Endothelial cell (in vitro differentiated cells): Measurements from ENCODE around the gene OLFM1. TPM values are rescaled to one million over a fixed set of nuclear protein-coding genes. Genes with fewer than 3 reads are reported as not detected.

Experiments used
- DNase-seq: peaks from one replicate; pipeline ENCODE4 v3.0.0; 2021; ENCODE audit warnings: low spot score
- H3K27ac Mint-ChIP-seq: one replicate; pipeline ENCODE4 v1.8.0; 2021; ENCODE audit warnings: mixed read lengths, inconsistent platforms; ENCODE audit not compliant: unreplicated experiment
- H3K27me3 Mint-ChIP-seq: one replicate; pipeline ENCODE4 v1.8.0; 2021; ENCODE audit warnings: mild to moderate bottlenecking, moderate library complexity, mixed read lengths, inconsistent platforms; ENCODE audit not compliant: unreplicated experiment
- H3K36me3 Mint-ChIP-seq: one replicate; pipeline ENCODE4 v1.8.0; 2021; ENCODE audit warnings: mild to moderate bottlenecking, low read depth, mixed read lengths, inconsistent platforms; ENCODE audit not compliant: unreplicated experiment
- H3K4me1 Mint-ChIP-seq: one replicate; pipeline ENCODE4 v1.8.0; 2021; ENCODE audit warnings: mild to moderate bottlenecking, mixed read lengths, inconsistent platforms; ENCODE audit not compliant: unreplicated experiment
- H3K4me3 Mint-ChIP-seq: one replicate; pipeline ENCODE4 v1.8.0; 2021; ENCODE audit warnings: mild to moderate bottlenecking, mixed read lengths, inconsistent platforms; ENCODE audit not compliant: unreplicated experiment
- H3K9me3 Mint-ChIP-seq: one replicate; pipeline ENCODE4 v1.8.0; 2021; ENCODE audit warnings: mixed read lengths, inconsistent platforms; ENCODE audit not compliant: unreplicated experiment
- total RNA-seq: library from RNA; stranded (reverse); fragmentation: NEBNext Ultra II Directional; extraction: Animal tissue kit (Norgen Biotek cat#: 25700); gene quantifications from one replicate; pipeline ENCODE4 v1.2.1, GENCODE V29; 2021; ENCODE audit not compliant: unreplicated experiment
- TF ChIP-seq, protein P1 (sequence below): fragments of 200-600 bp; sonication (generic); IDR thresholded peaks from one replicate; pipeline ENCODE4 v1.5.0; 2021; ENCODE audit warnings: antibody characterized with exemption; ENCODE audit not compliant: unreplicated experiment

Gene OLFM1
- total RNA-seq, 1 donor from 2014 or later = 0.74 TPM

DNA sequence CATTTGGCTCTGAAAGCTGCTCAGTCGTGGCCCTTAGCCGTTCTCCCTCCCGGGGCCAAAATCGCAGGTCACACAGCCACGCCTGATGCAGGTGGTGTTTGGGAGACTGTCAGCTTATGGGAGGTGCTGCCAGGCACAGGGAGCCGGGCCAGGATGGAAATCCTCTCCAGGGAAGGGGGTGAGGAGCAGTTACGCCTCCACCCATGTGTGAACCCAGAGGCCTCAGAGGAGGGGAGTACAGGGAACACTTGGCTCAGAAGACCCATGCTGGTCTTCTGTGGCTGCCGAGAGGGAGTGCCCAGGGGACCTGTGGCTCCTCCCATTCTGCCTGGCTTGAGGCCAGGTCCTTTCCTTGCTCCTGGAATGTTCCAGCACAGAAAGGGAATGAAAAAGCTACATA lies 3.6 kb upstream of the OLFM1 start:
- peaks cover 15% of the 10 kb centered on the region for H3K27me3 Mint-ChIP-seq

DNA sequence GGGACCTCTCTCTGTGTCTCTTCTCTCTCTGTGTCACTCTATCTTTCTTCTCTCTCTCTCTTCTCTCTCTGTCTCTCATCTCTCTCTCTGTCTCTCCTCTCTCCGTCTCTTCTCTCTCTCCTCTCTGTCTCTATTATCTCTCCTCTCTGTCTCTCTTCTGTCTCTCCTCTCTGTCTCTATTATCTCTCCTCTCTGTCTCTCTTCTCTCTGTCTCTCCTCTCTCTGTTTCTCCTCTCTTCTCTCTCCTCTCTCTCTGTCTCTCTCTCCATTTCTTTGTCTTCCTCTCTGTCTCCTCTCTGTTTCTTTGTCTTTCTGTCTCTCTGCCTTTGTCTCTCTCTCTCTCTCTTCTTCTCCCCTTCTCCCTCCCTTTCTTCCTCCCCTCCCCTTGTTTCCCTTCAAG lies 3.2 kb upstream of the OLFM1 start:
- H3K4me3 Mint-ChIP-seq = no peak overlapping the region
- H3K9me3 Mint-ChIP-seq = no peaks in the 10 kb centered on the region
- DNase-seq = no peak
- H3K27ac Mint-ChIP-seq = no peak overlapping the region
- H3K27me3 Mint-ChIP-seq = peaks cover 19% of the 10 kb centered on the region
- peaks cover 3% of the 10 kb centered on the region for H3K36me3 Mint-ChIP-seq
- TF ChIP-seq, protein P1, sequence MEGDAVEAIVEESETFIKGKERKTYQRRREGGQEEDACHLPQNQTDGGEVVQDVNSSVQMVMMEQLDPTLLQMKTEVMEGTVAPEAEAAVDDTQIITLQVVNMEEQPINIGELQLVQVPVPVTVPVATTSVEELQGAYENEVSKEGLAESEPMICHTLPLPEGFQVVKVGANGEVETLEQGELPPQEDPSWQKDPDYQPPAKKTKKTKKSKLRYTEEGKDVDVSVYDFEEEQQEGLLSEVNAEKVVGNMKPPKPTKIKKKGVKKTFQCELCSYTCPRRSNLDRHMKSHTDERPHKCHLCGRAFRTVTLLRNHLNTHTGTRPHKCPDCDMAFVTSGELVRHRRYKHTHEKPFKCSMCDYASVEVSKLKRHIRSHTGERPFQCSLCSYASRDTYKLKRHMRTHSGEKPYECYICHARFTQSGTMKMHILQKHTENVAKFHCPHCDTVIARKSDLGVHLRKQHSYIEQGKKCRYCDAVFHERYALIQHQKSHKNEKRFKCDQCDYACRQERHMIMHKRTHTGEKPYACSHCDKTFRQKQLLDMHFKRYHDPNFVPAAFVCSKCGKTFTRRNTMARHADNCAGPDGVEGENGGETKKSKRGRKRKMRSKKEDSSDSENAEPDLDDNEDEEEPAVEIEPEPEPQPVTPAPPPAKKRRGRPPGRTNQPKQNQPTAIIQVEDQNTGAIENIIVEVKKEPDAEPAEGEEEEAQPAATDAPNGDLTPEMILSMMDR = no peak
- H3K4me1 Mint-ChIP-seq = peaks cover 7% of the 10 kb centered on the region

More for the DNA sequence above, 3.6 kb upstream of the OLFM1 start:
- H3K4me3 Mint-ChIP-seq = no peak overlapping the region
- H3K4me1 Mint-ChIP-seq = peaks cover 7% of the 10 kb centered on the region
- H3K36me3 Mint-ChIP-seq = peaks cover 3% of the 10 kb centered on the region
- TF ChIP-seq, protein P1 = no peak
- H3K27ac Mint-ChIP-seq = no peak overlapping the region
- no peaks in the 10 kb centered on the region for H3K9me3 Mint-ChIP-seq
- DNase-seq = no peak

DNA sequence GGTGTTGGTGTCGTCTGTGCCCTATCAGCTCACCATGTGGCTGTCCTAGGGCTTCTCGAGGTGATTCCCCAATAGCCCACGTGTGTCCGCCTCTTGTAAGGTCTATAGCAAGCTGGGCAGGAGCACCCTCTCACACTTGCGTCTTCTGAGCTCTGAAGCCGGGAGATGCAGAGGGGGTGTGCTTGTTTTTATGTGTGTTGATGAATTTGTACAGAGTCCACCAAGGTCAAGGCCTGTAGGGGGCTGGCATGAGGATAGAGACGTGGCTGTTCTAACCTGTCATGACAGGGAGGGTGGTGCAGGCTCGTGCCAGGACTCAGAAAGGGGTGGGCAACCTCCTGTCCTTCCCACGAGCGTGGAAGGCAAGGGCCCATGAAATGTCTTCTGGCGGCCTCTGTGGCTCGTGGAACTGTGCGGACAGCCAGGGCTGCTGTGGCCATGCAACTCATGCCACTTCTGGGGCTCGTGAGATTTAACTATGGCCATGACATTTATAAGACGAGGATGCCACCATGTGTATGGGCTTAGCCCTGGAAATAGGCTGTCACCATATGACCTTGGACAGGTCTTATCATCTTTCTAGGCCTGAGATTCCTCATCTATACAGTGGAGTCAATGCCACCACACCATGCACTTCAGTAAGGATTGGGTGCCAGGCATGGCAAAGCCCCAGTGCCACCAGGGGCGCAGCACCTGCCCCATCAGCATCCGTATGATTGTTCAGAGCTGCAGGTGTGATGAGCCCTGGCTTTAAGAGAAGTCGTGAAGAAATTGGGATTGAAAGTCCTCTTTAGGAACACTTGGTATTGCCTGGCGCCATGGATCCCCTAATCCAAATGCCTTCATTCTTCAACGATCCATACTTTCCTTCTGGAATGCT lies 2.3 kb upstream of the OLFM1 start:
- H3K36me3 Mint-ChIP-seq = peaks cover 3% of the 10 kb centered on the region
- H3K9me3 Mint-ChIP-seq = no peaks in the 10 kb centered on the region
- H3K4me3 Mint-ChIP-seq = no peak overlapping the region
- peaks cover 7% of the 10 kb centered on the region for H3K4me1 Mint-ChIP-seq
- H3K27me3 Mint-ChIP-seq = peaks cover 23% of the 10 kb centered on the region
- no peak overlapping the region for H3K27ac Mint-ChIP-seq
- DNase-seq = no peak
- TF ChIP-seq, protein P1 = no peak

- H3K27me3 Mint-ChIP-seq = peaks cover 24% of the 10 kb centered on the region
- peaks cover 3% of the 10 kb centered on the region for H3K36me3 Mint-ChIP-seq
- TF ChIP-seq, protein P1 = peak; percentile 93
- DNase-seq = peak; percentile 92
- no peaks in the 10 kb centered on the region for H3K9me3 Mint-ChIP-seq
- peak overlapping the region; percentile 8 for H3K27ac Mint-ChIP-seq
- H3K4me3 Mint-ChIP-seq = peak overlapping the region; percentile 66
- peaks cover 7% of the 10 kb centered on the region for H3K4me1 Mint-ChIP-seq
Measured at GRCh38 chr9:135085830-135086546, 1.5 kb upstream of the OLFM1 start.
